Smooth muscle cell (in vitro differentiated cells): Measurements from ENCODE around the gene RAB3C. TPM values are rescaled to one million over a fixed set of nuclear protein-coding genes. Genes with fewer than 3 reads are reported as not detected.

Experiments used
- DNase-seq: peaks from one replicate; lab custom pipeline; 2025; ENCODE audit not compliant: unreplicated experiment; lab: John Stamatoyannopoulos, UW
- H2AFZ ChIP-seq: fragments of 200-600 bp; sonication (generic); 2 replicates; pipeline ENCODE4 v1.6.0; 2016; ENCODE audit warnings: antibody characterized with exemption, low read depth, mild to moderate bottlenecking
- H3F3A ChIP-seq: fragments of 200-600 bp; sonication (generic); 2 replicates; pipeline ENCODE4 v1.6.0; 2017; ENCODE audit warnings: antibody characterized with exemption, low read depth
- H3K27ac ChIP-seq: fragments of 200-600 bp; sonication (generic); 2 replicates; pipeline ENCODE4 v1.5.1; 2016; ENCODE audit warnings: low read depth, mild to moderate bottlenecking
- H3K27me3 ChIP-seq: fragments of 200-600 bp; sonication (generic); 2 replicates; pipeline ENCODE4 v1.6.1; 2016; ENCODE audit warnings: low read depth, mild to moderate bottlenecking
- H3K36me3 ChIP-seq: fragments of 200-600 bp; sonication (generic); 2 replicates; pipeline ENCODE4 v1.5.1; 2016; ENCODE audit warnings: low read depth
- H3K4me1 ChIP-seq: fragments of 200-600 bp; sonication (generic); 2 replicates; pipeline ENCODE4 v1.5.1; 2016; ENCODE audit warnings: low read depth
- H3K4me2 ChIP-seq: fragments of 200-600 bp; sonication (generic); 2 replicates; pipeline ENCODE4 v1.6.0; 2016; ENCODE audit warnings: mild to moderate bottlenecking
- H3K4me3 ChIP-seq: fragments of 200-600 bp; sonication (generic); 2 replicates; pipeline ENCODE4 v1.5.1; 2016; ENCODE audit warnings: mild to moderate bottlenecking
- H3K79me2 ChIP-seq: fragments of 200-600 bp; sonication (generic); 2 replicates; pipeline ENCODE4 v1.6.0; 2016; ENCODE audit warnings: low read depth, mild to moderate bottlenecking
- H3K9ac ChIP-seq: fragments of 200-600 bp; sonication (generic); 2 replicates; pipeline ENCODE4 v1.6.0; 2016; ENCODE audit warnings: low read depth
- H3K9me3 ChIP-seq: fragments of 200-600 bp; sonication (generic); replicated peaks from 2 replicates; pipeline ENCODE4 v1.5.1; 2016; ENCODE audit warnings: low read depth
- H4K20me1 ChIP-seq: fragments of 200-600 bp; sonication (generic); 2 replicates; pipeline ENCODE4 v1.6.0; 2016; ENCODE audit warnings: low read depth
- WGBS: methylation state at CpG from one replicate; pipeline ENCODE4 v1.1.7; 2016; ENCODE audit warnings: low lambda C conversion rate; 5-methylcytosine and 5-hydroxymethylcytosine counted together
- polyA plus RNA-seq: library from polyadenylated mRNA; unstranded; fragments of >200 nt; fragmentation: Nextera tagmentation; extraction: Ambion mirVana; gene quantifications from 2 replicates; pipeline ENCODE4 v1.2.1, GENCODE V29; 2016
- total RNA-seq: library from RNA; depleted of rRNA; stranded (reverse); fragments of >200 nt; gene quantifications from 2 replicates; pipeline ENCODE4 v1.2.3, GENCODE V29; 2014
- TF ChIP-seq, protein P1 (sequence below): fragments of 200-600 bp; sonication (generic); IDR thresholded peaks from 2 replicates; pipeline ENCODE4 v1.5.1; 2017; ENCODE audit warnings: borderline replicate concordance, mild to moderate bottlenecking, antibody characterized with exemption; ENCODE audit not compliant: insufficient read depth, poor library complexity, severe bottlenecking

The RAB3C gene
- total and polyA plus RNA-seq, 2 experiments from 2014 or later = 0.10 to 1.1 TPM

DNA sequence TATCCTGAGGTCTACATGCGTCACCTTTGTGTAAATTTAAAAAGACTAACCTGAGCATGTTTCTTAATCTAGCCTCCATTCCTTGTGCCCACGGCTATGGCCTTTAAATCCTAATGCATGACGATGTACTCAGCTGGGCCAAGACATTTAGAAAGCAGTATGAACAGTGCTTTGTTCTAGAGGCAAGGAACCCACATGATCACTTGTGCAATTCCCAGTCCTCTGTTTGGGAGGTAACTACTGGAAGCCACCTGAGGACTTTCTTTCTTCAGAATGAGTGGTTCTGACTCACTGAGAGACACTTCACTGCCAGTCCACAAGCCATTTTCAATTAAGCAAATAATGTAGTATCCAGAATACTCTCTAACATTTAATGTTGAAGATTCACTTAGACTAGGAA, 181.3 kb downstream of the RAB3C start:
- Histone ChIP-seq H3K36me3 (no peaks in the 10 kb centered on the region), H2AFZ (no peak overlapping the region), H3K9ac (no peak overlapping the region), H3K4me2 (no peak overlapping the region), H3K9me3 (no peaks in the 10 kb centered on the region), H3K79me2 (no peaks in the 10 kb centered on the region), H3K27ac (no peak overlapping the region), H3F3A (no peaks in the 10 kb centered on the region), H3K4me3 (no peak overlapping the region), H3K4me1 (no peaks in the 10 kb centered on the region), H3K27me3 (no peaks in the 10 kb centered on the region), H4K20me1 (no peaks in the 10 kb centered on the region)
- no peak for DNase-seq
- TF ChIP-seq, protein P1, sequence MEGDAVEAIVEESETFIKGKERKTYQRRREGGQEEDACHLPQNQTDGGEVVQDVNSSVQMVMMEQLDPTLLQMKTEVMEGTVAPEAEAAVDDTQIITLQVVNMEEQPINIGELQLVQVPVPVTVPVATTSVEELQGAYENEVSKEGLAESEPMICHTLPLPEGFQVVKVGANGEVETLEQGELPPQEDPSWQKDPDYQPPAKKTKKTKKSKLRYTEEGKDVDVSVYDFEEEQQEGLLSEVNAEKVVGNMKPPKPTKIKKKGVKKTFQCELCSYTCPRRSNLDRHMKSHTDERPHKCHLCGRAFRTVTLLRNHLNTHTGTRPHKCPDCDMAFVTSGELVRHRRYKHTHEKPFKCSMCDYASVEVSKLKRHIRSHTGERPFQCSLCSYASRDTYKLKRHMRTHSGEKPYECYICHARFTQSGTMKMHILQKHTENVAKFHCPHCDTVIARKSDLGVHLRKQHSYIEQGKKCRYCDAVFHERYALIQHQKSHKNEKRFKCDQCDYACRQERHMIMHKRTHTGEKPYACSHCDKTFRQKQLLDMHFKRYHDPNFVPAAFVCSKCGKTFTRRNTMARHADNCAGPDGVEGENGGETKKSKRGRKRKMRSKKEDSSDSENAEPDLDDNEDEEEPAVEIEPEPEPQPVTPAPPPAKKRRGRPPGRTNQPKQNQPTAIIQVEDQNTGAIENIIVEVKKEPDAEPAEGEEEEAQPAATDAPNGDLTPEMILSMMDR = no peak
- WGBS = 93% methylated on average over 3 of the region's 3 CpGs

DNA sequence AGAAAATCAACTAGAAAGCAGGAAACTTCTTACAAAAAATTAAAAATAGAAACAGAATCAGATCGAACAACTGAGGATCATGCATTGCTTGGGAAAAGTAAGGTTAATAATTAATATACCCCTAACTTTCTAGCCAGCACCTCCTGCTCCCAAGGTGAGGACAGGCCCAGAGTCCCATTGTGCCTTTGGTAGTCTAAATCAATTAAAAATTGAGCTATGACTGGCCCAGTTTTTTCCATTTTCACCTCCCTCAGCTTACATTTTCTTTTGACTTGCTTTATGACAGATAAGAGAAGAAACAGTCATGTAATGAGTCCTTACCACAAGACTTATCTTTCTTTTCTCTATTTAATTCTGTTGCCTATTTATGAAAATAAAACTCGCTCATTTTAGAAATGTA, 182.2 kb downstream of the RAB3C start:
- H3K4me1 ChIP-seq = no peaks in the 10 kb centered on the region
- no peak overlapping the region for H3K27ac ChIP-seq
- 89% methylated on average over 2 of the region's 2 CpGs for WGBS
- TF ChIP-seq, protein P1 = no peak
- H3K9me3 ChIP-seq = no peaks in the 10 kb centered on the region
- H3K4me3 ChIP-seq = no peak overlapping the region
- H3K9ac ChIP-seq = no peak overlapping the region
- no peak for DNase-seq
- H3K4me2 ChIP-seq = no peak overlapping the region
- no peaks in the 10 kb centered on the region for H3K79me2 ChIP-seq
- no peak overlapping the region for H2AFZ ChIP-seq
- no peaks in the 10 kb centered on the region for H4K20me1 ChIP-seq
- no peaks in the 10 kb centered on the region for H3K36me3 ChIP-seq
- no peaks in the 10 kb centered on the region for H3F3A ChIP-seq
- no peaks in the 10 kb centered on the region for H3K27me3 ChIP-seq

DNA sequence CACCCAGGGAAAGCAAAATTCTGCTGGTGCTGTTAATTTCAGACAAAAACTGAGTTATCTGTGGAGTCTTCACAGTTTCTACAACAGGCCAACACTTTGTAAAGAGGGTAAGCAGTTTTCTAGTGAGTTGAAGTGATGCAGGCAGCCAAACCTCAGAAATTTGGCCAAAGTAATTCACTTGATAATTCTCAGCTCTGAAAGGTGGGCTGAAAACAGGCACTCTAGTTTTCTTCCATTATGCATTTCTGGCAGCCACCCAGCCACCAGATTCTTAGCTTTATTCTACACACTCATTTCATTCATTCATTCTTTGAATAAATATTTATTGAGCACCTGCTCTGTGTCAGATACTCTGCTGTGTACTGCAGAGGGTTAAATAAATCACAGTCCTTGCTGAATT, 184.2 kb downstream of the RAB3C start:
- Histone ChIP-seq H3K27ac (no peak overlapping the region), H2AFZ (no peak overlapping the region), H4K20me1 (no peaks in the 10 kb centered on the region), H3K4me2 (no peak overlapping the region), H3K79me2 (no peaks in the 10 kb centered on the region), H3K9ac (no peak overlapping the region), H3K36me3 (no peaks in the 10 kb centered on the region), H3F3A (no peaks in the 10 kb centered on the region), H3K27me3 (no peaks in the 10 kb centered on the region), H3K9me3 (no peaks in the 10 kb centered on the region), H3K4me1 (no peaks in the 10 kb centered on the region), H3K4me3 (no peak overlapping the region)
- no peak for DNase-seq
- TF ChIP-seq, protein P1 = no peak

DNA sequence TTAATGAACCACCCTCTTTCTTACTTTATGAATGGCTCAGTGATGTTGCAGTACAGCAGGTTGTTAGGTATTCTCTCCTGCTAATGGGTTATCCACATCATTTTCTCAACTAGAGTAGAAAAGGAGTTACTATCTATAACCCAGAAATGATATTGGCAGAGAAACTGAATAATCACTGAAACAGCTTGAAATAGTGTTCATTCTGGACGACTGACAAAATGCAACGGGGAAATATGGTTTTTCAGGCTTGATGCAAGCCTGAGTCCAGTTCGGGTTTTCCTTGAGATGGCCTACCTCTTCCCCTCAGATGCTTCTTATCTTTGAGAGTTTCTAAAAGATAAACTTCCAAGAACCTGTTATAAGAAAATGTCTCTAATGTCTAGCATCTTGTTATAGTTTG, 187.3 kb downstream of the RAB3C start:
- Histone ChIP-seq H3K9ac (no peak overlapping the region), H3K9me3 (no peaks in the 10 kb centered on the region), H3K79me2 (no peaks in the 10 kb centered on the region), H3K4me1 (no peaks in the 10 kb centered on the region), H3K27me3 (no peaks in the 10 kb centered on the region), H3K4me2 (no peak overlapping the region), H4K20me1 (no peaks in the 10 kb centered on the region), H3K36me3 (no peaks in the 10 kb centered on the region), H3K27ac (no peak overlapping the region), H2AFZ (no peak overlapping the region), H3K4me3 (no peak overlapping the region), H3F3A (no peaks in the 10 kb centered on the region)
- TF ChIP-seq, protein P1 = no peak
- WGBS = 84% methylated on average over 3 of the region's 3 CpGs
- DNase-seq = no peak
